Type B pancreatic cell (in vitro differentiated cells): ENCODE data around the gene MAGI1. TPM values are rescaled to one million over a fixed set of nuclear protein-coding genes. Genes with fewer than 3 reads are reported as not detected.

Experiments
- DNase-seq: peaks from one replicate; pipeline ENCODE4 v3.0.0; 2021; ENCODE audit warnings: mixed read lengths; ENCODE audit not compliant: unreplicated experiment; ENCODE audit errors: extremely low spot score
- H3K27ac Mint-ChIP-seq: 2 replicates; pipeline ENCODE4 v1.8.0; 2021; ENCODE audit warnings: mild to moderate bottlenecking, mixed read lengths
- H3K27me3 Mint-ChIP-seq: 2 replicates; pipeline ENCODE4 v1.8.0; 2021; ENCODE audit warnings: mixed read lengths
- H3K36me3 Mint-ChIP-seq: 2 replicates; pipeline ENCODE4 v1.8.0; 2021; ENCODE audit warnings: mixed read lengths
- H3K4me1 Mint-ChIP-seq: one replicate; pipeline ENCODE4 v1.8.0; 2021; ENCODE audit warnings: mixed read lengths; ENCODE audit not compliant: unreplicated experiment
- H3K4me3 Mint-ChIP-seq: 2 replicates; pipeline ENCODE4 v1.8.0; 2021; ENCODE audit warnings: mild to moderate bottlenecking, mixed read lengths
- H3K9me3 Mint-ChIP-seq: 2 replicates; pipeline ENCODE4 v1.8.0; 2021; ENCODE audit warnings: mixed read lengths
- total RNA-seq: library from RNA; stranded (reverse); gene quantifications from 2 replicates; pipeline ENCODE4 v1.2.1, GENCODE V29; 2021; ENCODE audit warnings: low replicate concordance
- TF ChIP-seq, protein P1 (sequence below): fragments of 200-600 bp; sonication (generic); conservative IDR thresholded peaks from 2 replicates; pipeline ENCODE4 v1.5.0; 2021; ENCODE audit warnings: antibody characterized with exemption, mild to moderate bottlenecking

Gene MAGI1
- total RNA-seq, 1 donor from 2014 or later, result 53.1 TPM

DNA sequence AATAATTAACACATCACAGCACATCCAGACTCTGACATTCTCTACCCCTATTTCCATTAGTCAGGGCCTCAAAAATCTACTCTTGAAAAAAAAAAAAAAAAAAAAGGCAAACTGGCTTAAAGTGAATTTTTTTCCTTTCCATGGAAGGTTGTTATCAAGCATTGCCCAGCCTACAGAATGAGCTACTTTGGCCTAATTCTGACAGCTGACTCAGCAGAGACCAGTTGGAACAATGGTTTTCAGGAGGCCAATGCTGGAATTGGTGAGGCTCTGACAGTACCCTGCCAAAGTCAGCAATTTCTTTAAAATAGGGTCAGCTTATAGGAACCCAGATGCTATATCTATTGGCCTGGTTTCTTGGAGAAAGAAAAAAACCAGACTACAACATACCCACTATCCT lies 454.7 kb downstream of the MAGI1 start:
- TF ChIP-seq, protein P1, sequence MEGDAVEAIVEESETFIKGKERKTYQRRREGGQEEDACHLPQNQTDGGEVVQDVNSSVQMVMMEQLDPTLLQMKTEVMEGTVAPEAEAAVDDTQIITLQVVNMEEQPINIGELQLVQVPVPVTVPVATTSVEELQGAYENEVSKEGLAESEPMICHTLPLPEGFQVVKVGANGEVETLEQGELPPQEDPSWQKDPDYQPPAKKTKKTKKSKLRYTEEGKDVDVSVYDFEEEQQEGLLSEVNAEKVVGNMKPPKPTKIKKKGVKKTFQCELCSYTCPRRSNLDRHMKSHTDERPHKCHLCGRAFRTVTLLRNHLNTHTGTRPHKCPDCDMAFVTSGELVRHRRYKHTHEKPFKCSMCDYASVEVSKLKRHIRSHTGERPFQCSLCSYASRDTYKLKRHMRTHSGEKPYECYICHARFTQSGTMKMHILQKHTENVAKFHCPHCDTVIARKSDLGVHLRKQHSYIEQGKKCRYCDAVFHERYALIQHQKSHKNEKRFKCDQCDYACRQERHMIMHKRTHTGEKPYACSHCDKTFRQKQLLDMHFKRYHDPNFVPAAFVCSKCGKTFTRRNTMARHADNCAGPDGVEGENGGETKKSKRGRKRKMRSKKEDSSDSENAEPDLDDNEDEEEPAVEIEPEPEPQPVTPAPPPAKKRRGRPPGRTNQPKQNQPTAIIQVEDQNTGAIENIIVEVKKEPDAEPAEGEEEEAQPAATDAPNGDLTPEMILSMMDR, result no peak
- H3K4me3 Mint-ChIP-seq, result no peak overlapping the region
- no peaks in the 10 kb centered on the region for H3K9me3 Mint-ChIP-seq
- H3K27me3 Mint-ChIP-seq, result no peaks in the 10 kb centered on the region
- peaks cover 28% of the 10 kb centered on the region for H3K4me1 Mint-ChIP-seq
- no peaks in the 10 kb centered on the region for H3K36me3 Mint-ChIP-seq
- no peak for DNase-seq
- no peak overlapping the region for H3K27ac Mint-ChIP-seq

DNA sequence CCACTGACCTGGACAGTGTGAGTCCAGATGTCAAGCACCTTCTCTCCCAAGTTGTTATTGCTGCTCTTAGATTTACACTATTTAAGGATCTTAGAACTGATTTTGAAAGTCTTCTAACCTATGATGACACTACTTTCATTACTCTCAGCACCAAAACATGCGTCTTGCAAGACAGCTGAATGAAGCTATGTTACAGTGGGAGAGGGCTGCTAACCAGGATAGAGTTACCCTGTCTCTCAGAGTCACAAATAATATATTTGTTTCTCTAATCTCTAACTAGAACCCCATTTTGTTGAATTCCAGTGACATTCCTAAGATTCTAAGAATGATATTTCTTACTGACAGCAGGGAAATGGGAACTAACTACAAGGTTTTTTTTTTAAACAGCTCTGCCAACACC lies 455.5 kb downstream of the MAGI1 start:
- Mint-ChIP-seq H3K9me3 (no peaks in the 10 kb centered on the region), H3K27me3 (no peaks in the 10 kb centered on the region), H3K4me3 (no peak overlapping the region), H3K4me1 (peaks cover 28% of the 10 kb centered on the region), H3K27ac (no peak overlapping the region), H3K36me3 (no peaks in the 10 kb centered on the region)
- no peak for DNase-seq
- TF ChIP-seq, protein P1, result no peak

DNA sequence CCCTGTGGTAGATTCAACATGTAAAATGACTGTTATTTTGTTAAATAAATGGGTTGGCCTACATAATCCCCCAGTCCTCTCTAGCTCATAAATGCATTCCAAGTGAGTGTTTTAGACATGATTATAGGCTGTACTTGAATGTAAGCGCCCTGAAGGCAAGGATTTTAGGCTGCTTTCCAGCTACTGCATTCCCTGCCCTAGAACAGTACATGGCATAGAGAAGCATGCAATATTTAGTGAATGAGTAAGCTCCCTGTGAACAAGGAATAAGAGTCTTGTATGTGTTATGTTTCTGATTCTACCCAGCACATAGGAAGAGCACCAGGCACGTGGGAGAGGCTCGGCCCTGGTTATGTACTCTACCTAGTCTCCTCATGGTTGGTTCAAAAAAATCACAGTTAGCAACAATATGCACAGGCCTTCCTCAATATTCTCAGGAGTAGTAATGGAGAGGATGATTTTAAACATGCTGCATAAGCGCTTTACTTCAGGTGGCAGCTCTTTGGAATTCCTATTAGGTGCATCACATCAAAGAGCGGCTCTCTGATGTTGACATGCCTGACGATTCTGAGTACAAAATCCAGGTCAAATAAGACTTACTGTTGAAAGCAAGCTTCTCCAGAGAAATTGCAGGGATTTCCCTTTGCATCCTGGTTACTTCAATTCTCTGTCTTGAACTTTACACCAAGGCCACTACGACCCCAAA lies 456.6 kb downstream of the MAGI1 start:
- Mint-ChIP-seq H3K27me3 (no peaks in the 10 kb centered on the region), H3K27ac (no peak overlapping the region), H3K4me1 (peaks cover 36% of the 10 kb centered on the region), H3K9me3 (no peaks in the 10 kb centered on the region), H3K36me3 (no peaks in the 10 kb centered on the region), H3K4me3 (no peak overlapping the region)
- TF ChIP-seq, protein P1, result no peak
- DNase-seq, result no peak

DNA sequence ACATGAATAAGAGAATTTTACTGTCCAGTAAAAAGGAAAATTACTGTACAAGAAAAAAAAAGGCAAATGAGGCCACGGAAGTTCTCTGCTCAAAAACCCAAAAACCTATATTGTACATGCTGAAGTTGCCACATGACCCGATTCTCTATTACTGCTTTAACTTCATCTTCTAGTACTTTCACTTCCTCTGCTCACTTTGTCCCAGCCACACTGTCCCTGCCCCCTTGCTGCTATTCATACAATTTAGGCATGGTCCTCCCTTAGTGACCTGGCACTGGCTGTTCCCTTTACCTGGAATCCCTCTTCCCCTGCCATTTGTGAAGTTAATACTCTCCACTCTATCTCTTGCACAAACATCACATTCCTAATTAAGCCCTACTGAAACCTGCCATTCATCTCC lies 457.4 kb downstream of the MAGI1 start:
- TF ChIP-seq, protein P1, result no peak
- H3K4me1 Mint-ChIP-seq, result peaks cover 36% of the 10 kb centered on the region
- H3K27me3 Mint-ChIP-seq, result no peaks in the 10 kb centered on the region
- H3K4me3 Mint-ChIP-seq, result no peak overlapping the region
- no peaks in the 10 kb centered on the region for H3K9me3 Mint-ChIP-seq
- H3K36me3 Mint-ChIP-seq, result no peaks in the 10 kb centered on the region
- H3K27ac Mint-ChIP-seq, result no peak overlapping the region
- no peak for DNase-seq

DNA sequence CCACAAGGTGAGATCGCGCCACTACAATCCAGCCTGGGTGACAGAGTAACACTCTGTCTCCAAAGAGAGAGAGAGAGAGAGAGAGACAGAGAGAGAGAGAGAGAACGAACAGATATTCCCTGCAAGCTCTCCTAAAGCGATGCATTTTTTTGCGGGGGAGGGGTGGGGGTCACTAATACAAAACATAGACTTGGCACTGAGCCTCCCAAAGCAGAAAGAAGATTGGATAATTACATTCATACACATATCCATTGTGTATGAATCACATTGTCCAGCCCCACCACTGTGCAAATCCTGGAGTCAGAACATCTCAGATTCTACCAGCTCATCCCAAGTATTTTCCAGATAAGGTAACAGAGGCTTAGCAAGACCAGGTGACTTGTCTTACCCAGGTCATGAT lies 459.9 kb downstream of the MAGI1 start:
- DNase-seq, result no peak
- H3K36me3 Mint-ChIP-seq, result no peaks in the 10 kb centered on the region
- H3K4me3 Mint-ChIP-seq, result no peak overlapping the region
- peaks cover 32% of the 10 kb centered on the region for H3K4me1 Mint-ChIP-seq
- H3K27ac Mint-ChIP-seq, result no peak overlapping the region
- peaks cover 3% of the 10 kb centered on the region for H3K9me3 Mint-ChIP-seq
- no peaks in the 10 kb centered on the region for H3K27me3 Mint-ChIP-seq
- TF ChIP-seq, protein P1, result no peak
